Liver (tissue), 9 donors: ENCODE results near the gene CBX5. TPM values are rescaled to one million over a fixed set of nuclear protein-coding genes. Genes with fewer than 3 reads are reported as not detected.

ENCODE experiments used
- DNase-seq: peaks from one replicate; pipeline ENCODE4 v3.0.0-alpha.2; 2017; ENCODE audit warnings: low spot score
- H3K27ac ChIP-seq, 2 donors: one replicate each; pipeline ENCODE4 v1.7.0; 2013; ENCODE audit warnings: inconsistent platforms in 2 of 2, low read length in 2 of 2, control low read depth in 1 of 2, low read depth in 1 of 2, mild to moderate bottlenecking in 1 of 2
- H3K27me3 ChIP-seq, 4 donors: one replicate each; pipeline versions ENCODE4 v1.6.1 to v1.7.0; 2013; ENCODE audit warnings: low read length in 3 of 4, inconsistent platforms in 1 of 4, mild to moderate bottlenecking in 1 of 4, moderate library complexity in 1 of 4; ENCODE audit not compliant: control insufficient read depth in 4 of 4, insufficient read depth in 4 of 4
- H3K36me3 ChIP-seq, 4 donors: one replicate each; pipeline versions ENCODE4 v1.6.1 to v1.7.0; 2013; ENCODE audit warnings: low read length in 3 of 4, mild to moderate bottlenecking in 3 of 4, low read depth in 1 of 4, moderate library complexity in 1 of 4; ENCODE audit not compliant: control insufficient read depth in 4 of 4, insufficient read depth in 3 of 4
- H3K4me1 ChIP-seq, 4 donors: one replicate each; pipeline versions ENCODE4 v1.6.1 to v1.7.0; 2013; ENCODE audit warnings: low read length in 3 of 4, mild to moderate bottlenecking in 3 of 4, moderate library complexity in 1 of 4; ENCODE audit not compliant: control insufficient read depth in 4 of 4, insufficient read depth in 4 of 4
- H3K4me3 ChIP-seq, 3 donors: one replicate each; pipeline versions ENCODE4 v1.6.1 to v1.7.0; 2013; ENCODE audit warnings: low read length in 3 of 3, control low read depth in 1 of 3, low read depth in 1 of 3, mild to moderate bottlenecking in 1 of 3
- H3K9ac ChIP-seq, 2 donors: one replicate each; pipeline ENCODE4 v1.7.0; 2013; ENCODE audit warnings: low read length in 2 of 2, mild to moderate bottlenecking in 2 of 2, moderate library complexity in 2 of 2, control low read depth in 1 of 2, low read depth in 1 of 2
- H3K9me3 ChIP-seq, 4 donors: one replicate each; pipeline versions ENCODE4 v1.6.1 to v1.7.0; 2013; ENCODE audit warnings: low read length in 3 of 4; ENCODE audit not compliant: control insufficient read depth in 4 of 4
- ATF3 ChIP-seq: IDR thresholded peaks from 2 replicates; pipeline ENCODE4 v1.6.1; 2016; ENCODE audit warnings: antibody characterized with exemption
- CTCF ChIP-seq: fragments of 150-350 bp; IDR thresholded peaks from 2 replicates; pipeline ENCODE4 v1.5.1; 2017; ENCODE audit warnings: improper control_type of control experiment, low read depth, low read length; ENCODE audit not compliant: missing input control
- EGR1 ChIP-seq, 2 donors: IDR thresholded peaks; 2 replicates each; pipeline ENCODE4 v1.6.1; 2016 to 2018; ENCODE audit warnings: antibody characterized with exemption in 2 of 2, low read depth in 2 of 2
- FOXA1 ChIP-seq: IDR thresholded peaks from 2 replicates; pipeline ENCODE4 v1.6.1; 2016; ENCODE audit warnings: antibody characterized with exemption
- FOXA2 ChIP-seq: IDR thresholded peaks from 2 replicates; pipeline ENCODE4 v1.6.1; 2016; ENCODE audit warnings: antibody characterized with exemption
- GABPA ChIP-seq, 2 donors: IDR thresholded peaks in 1 of 2; conservative IDR thresholded peaks in 1 of 2; 2 replicates each; pipeline ENCODE4 v1.6.1; 2016; ENCODE audit warnings: antibody characterized with exemption in 2 of 2, mild to moderate bottlenecking in 1 of 2, moderate library complexity in 1 of 2
- HNF4A ChIP-seq, 2 donors: conservative IDR thresholded peaks; 2 replicates each; pipeline ENCODE4 v1.6.1; 2016; ENCODE audit warnings: antibody characterized with exemption in 2 of 2, mild to moderate bottlenecking in 2 of 2
- HNF4G ChIP-seq: IDR thresholded peaks from 2 replicates; pipeline ENCODE4 v1.6.1; 2016; ENCODE audit warnings: antibody characterized with exemption
- JUND ChIP-seq, 2 donors: IDR thresholded peaks; 2 replicates each; pipeline ENCODE4 v1.6.1; 2016; ENCODE audit warnings: antibody characterized with exemption in 2 of 2
- MAX ChIP-seq: IDR thresholded peaks from 2 replicates; pipeline ENCODE4 v1.6.1; 2016; ENCODE audit warnings: antibody characterized with exemption
- NR2F2 ChIP-seq: IDR thresholded peaks from 2 replicates; pipeline ENCODE4 v1.6.1; 2016; ENCODE audit warnings: antibody characterized with exemption
- RAD21 ChIP-seq, 2 donors: IDR thresholded peaks; 2 replicates each; pipeline ENCODE4 v1.6.1; 2016; ENCODE audit warnings: antibody characterized with exemption in 2 of 2, mild to moderate bottlenecking in 2 of 2
- REST ChIP-seq: IDR thresholded peaks from 2 replicates; pipeline ENCODE4 v1.6.1; 2016; ENCODE audit warnings: antibody characterized with exemption, mild to moderate bottlenecking
- RXRA ChIP-seq, 2 donors: IDR thresholded peaks; 2 replicates each; pipeline ENCODE4 v1.6.1; 2017 to 2018; ENCODE audit warnings: antibody characterized with exemption in 2 of 2, mild to moderate bottlenecking in 1 of 2
- SP1 ChIP-seq: IDR thresholded peaks from 2 replicates; pipeline ENCODE4 v1.6.1; 2018; ENCODE audit warnings: antibody characterized with exemption, mild to moderate bottlenecking
- TAF1 ChIP-seq: conservative IDR thresholded peaks from 2 replicates; pipeline ENCODE4 v1.6.1; 2016; ENCODE audit warnings: antibody characterized with exemption, mild to moderate bottlenecking
- YY1 ChIP-seq: IDR thresholded peaks from 2 replicates; pipeline ENCODE4 v1.6.1; 2016; ENCODE audit warnings: antibody characterized with exemption, mild to moderate bottlenecking
- ZBTB33 ChIP-seq: IDR thresholded peaks from 2 replicates; pipeline ENCODE4 v1.6.1; 2016; ENCODE audit warnings: antibody characterized with exemption
- WGBS: extraction: QIAGEN DNeasy Blood & Tissue Kit; methylation state at CpG from one replicate; pipeline ENCODE4 v1.1.7; 2013; 5-methylcytosine and 5-hydroxymethylcytosine counted together
- polyA plus RNA-seq, 2 donors: library from polyadenylated mRNA; stranded (reverse) in 1 of 2; unstranded in 1 of 2; fragments of 200-250 nt in 1 of 2; fragments of >200 nt in 1 of 2; fragmentation: Nextera tagmentation in 1 of 2; extraction: Ambion mirVana in 1 of 2; gene quantifications; one replicate each; pipeline versions ENCODE4 v1.2.1 to v1.2.3, GENCODE V29; 2013 to 2015
- total RNA-seq, 2 donors: library from RNA; depleted of rRNA; stranded (reverse); fragments of >200 nt; gene quantifications; one replicate each; pipeline ENCODE4 v1.2.3, GENCODE V29; 2014
- donor health status: healthy.
- donor health status: healthy.
- donor health status: healthy.
- donor health status: healthy.
- donor health status: healthy.

The CBX5 gene
- total and polyA plus RNA-seq, 4 donors: 4.4 to 62.3 (median 12.6) TPM

- DNase-seq: no peak
- Histone ChIP-seq H3K9ac (no peak overlapping the region), H3K27me3 (no peaks in the 10 kb centered on the region), H3K9me3 (no peaks in the 10 kb centered on the region), H3K36me3 (peaks cover 19 to 59% (median 50%) of the 10 kb centered on the region in 4 donors), H3K4me1 (peaks cover 0 to 43% (median 36%) of the 10 kb centered on the region in 4 donors), H3K27ac (no peak overlapping the region), H3K4me3 (no peak overlapping the region)
- WGBS: 68% methylated on average over 12 of the region's 12 CpGs
- TF ChIP-seq SP1 (no peak), MAX (no peak), RXRA (IDR thresholded peaks at IDR 0.05) (no peak), CTCF (no peak), FOXA1 (no peak), HNF4A (conservative IDR thresholded peaks at IDR 0.05) (no peak), EGR1 (IDR thresholded peaks at IDR 0.05; ENCODE audit: low read depth in 2 of 2) (no peak), YY1 (no peak), NR2F2 (no peak), FOXA2 (no peak), REST (no peak), ZBTB33 (no peak), GABPA (IDR thresholded peaks at IDR 0.05 in 1 of 2, conservative IDR thresholded peaks at IDR 0.05 in 1 of 2) (no peak), RAD21 (IDR thresholded peaks at IDR 0.05) (no peak), JUND (IDR thresholded peaks at IDR 0.05) (no peak), HNF4G (no peak), ATF3 (no peak), TAF1 (no peak)
Measured at GRCh38 chr12:54286042-54287030, 6.4 kb upstream of the CBX5 start.
